HFFc6 (cell line): ENCODE data around the gene RABGAP1L. TPM values are rescaled to one million over a fixed set of nuclear protein-coding genes. Genes with fewer than 3 reads are reported as not detected.

Source experiments
- DNase-seq: peaks from one replicate; pipeline ENCODE4 v3.0.0-alpha.2; 2018
- H3K27ac Mint-ChIP-seq: 2 replicates; pipeline ENCODE4 v1.8.0; 2020; ENCODE audit warnings: mild to moderate bottlenecking, mixed read lengths
- H3K27me3 Mint-ChIP-seq: 2 replicates; pipeline ENCODE4 v1.8.0; 2021; ENCODE audit warnings: mild to moderate bottlenecking, moderate library complexity, mixed read lengths; ENCODE audit not compliant: insufficient read depth
- H3K36me3 Mint-ChIP-seq: 2 replicates; pipeline ENCODE4 v1.8.0; 2021; ENCODE audit warnings: low read depth, mixed read lengths
- H3K4me1 Mint-ChIP-seq: 2 replicates; pipeline ENCODE4 v1.8.0; 2020; ENCODE audit warnings: low read depth, mixed read lengths
- H3K4me3 Mint-ChIP-seq: 2 replicates; pipeline ENCODE4 v1.8.0; 2020; ENCODE audit warnings: mild to moderate bottlenecking, moderate library complexity, mixed read lengths
- H3K9me3 Mint-ChIP-seq: 2 replicates; pipeline ENCODE4 v1.8.0; 2020; ENCODE audit warnings: mild to moderate bottlenecking, mixed read lengths
- total RNA-seq, 6 experiments: library from RNA; stranded (reverse); fragmentation: NEBNext Ultra II Directional; extraction: Animal tissue kit (Norgen Biotek cat#: 25700); gene quantifications; 2 replicates in 1 of 6; 3 replicates in 5 of 6; pipeline ENCODE4 v1.2.3, GENCODE V29; 2021
- TF ChIP-seq, protein P1 (sequence below): fragments of 200-600 bp; sonication (generic); IDR thresholded peaks from 2 replicates; pipeline ENCODE4 v1.5.0; 2021; ENCODE audit warnings: antibody characterized with exemption, mild to moderate bottlenecking

RABGAP1L gene
- total RNA-seq, 6 experiments from 2014 or later: 14.5 to 16.9 (median 16.0) TPM

DNA sequence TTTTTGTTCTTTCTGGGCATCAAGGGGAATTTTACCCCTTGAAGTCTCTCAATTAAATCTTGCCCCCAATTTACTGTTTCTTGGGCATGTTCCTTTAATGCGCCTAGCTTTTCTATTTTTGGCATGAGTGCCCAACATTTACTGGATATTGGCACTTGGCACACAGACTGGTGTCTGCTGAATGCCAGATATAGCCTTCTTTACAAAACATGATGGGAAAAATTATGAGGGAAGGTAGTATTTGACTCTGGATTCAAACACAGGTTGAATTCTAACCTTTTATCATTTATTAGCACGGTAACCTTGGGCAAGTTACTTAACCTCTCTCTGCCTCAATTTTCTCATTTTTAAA is 200.1 kb downstream of the RABGAP1L start:
- H3K27me3 Mint-ChIP-seq: no peaks in the 10 kb centered on the region
- no peaks in the 10 kb centered on the region for H3K4me1 Mint-ChIP-seq
- DNase-seq: no peak
- TF ChIP-seq, protein P1, sequence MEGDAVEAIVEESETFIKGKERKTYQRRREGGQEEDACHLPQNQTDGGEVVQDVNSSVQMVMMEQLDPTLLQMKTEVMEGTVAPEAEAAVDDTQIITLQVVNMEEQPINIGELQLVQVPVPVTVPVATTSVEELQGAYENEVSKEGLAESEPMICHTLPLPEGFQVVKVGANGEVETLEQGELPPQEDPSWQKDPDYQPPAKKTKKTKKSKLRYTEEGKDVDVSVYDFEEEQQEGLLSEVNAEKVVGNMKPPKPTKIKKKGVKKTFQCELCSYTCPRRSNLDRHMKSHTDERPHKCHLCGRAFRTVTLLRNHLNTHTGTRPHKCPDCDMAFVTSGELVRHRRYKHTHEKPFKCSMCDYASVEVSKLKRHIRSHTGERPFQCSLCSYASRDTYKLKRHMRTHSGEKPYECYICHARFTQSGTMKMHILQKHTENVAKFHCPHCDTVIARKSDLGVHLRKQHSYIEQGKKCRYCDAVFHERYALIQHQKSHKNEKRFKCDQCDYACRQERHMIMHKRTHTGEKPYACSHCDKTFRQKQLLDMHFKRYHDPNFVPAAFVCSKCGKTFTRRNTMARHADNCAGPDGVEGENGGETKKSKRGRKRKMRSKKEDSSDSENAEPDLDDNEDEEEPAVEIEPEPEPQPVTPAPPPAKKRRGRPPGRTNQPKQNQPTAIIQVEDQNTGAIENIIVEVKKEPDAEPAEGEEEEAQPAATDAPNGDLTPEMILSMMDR: no peak
- H3K36me3 Mint-ChIP-seq: no peaks in the 10 kb centered on the region
- H3K4me3 Mint-ChIP-seq: no peak overlapping the region
- H3K27ac Mint-ChIP-seq: no peak overlapping the region
- no peaks in the 10 kb centered on the region for H3K9me3 Mint-ChIP-seq

DNA sequence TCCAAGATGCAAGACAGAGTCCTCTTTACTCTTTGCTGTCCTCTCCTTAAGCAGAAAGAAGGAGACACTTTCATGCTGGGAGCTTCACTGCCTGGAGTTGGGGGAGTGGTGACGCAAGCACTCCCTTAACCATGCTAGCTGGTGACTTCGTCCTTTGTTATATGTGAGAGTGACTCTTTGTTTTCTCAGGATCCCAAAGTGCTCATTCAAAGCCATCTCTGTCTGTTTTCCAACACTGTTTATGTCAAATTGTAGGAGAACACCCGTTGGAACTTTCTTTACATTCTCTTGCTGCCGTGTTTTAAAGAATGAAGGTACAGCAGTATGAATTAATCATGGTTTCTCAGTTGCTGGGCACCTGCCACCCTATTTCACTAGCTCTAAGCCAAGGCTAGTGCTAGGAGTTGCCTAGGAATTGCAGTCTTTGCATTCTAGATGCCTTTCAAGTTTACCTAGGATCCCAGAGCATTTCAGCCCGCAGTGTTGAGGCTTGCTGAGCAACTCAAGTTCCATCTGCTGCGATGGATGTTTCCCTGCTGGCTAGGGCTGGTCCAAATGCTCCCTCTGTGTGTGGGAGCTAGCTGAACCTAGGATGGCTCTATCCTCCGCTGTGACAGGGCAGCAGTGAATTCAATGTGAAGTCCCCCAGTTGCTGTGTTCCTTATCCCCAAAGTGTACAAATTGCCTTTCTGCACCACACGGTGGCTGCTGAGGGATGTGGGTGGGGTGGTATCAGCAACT is 205.8 kb downstream of the RABGAP1L start:
- H3K4me3 Mint-ChIP-seq: no peak overlapping the region
- no peaks in the 10 kb centered on the region for H3K36me3 Mint-ChIP-seq
- H3K9me3 Mint-ChIP-seq: no peaks in the 10 kb centered on the region
- H3K27me3 Mint-ChIP-seq: no peaks in the 10 kb centered on the region
- no peaks in the 10 kb centered on the region for H3K4me1 Mint-ChIP-seq
- no peak for DNase-seq
- no peak overlapping the region for H3K27ac Mint-ChIP-seq
- TF ChIP-seq, protein P1: no peak

GRCh38 chr1:174366946-174367345 is 207.6 kb downstream of the RABGAP1L start:
- Mint-ChIP-seq H3K36me3 (no peaks in the 10 kb centered on the region), H3K4me1 (no peaks in the 10 kb centered on the region), H3K4me3 (no peak overlapping the region), H3K27me3 (no peaks in the 10 kb centered on the region), H3K9me3 (no peaks in the 10 kb centered on the region), H3K27ac (no peak overlapping the region)
- no peak for DNase-seq
- TF ChIP-seq, protein P1: no peak

DNA sequence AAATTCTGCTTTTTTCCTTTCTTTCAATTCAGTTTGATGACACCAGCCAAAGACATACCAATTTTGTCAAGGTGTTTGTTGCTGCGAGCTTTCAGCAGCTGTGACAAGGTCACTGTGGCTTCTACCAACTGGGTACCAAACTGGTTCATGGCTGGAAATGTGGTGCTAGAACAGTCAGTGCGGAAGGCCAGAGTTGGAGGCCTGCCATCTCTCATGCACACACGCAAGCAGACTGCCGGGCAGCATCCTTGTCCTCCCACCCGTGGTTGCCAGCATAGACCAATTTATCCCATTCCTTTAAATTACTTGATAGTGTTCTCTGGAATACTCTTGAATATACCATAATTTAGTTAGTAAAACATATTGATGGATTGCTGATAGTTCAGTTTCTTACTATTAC is 208.6 kb downstream of the RABGAP1L start:
- TF ChIP-seq, protein P1: no peak
- Mint-ChIP-seq H3K27ac (no peak overlapping the region), H3K27me3 (no peaks in the 10 kb centered on the region), H3K36me3 (no peaks in the 10 kb centered on the region), H3K9me3 (no peaks in the 10 kb centered on the region), H3K4me1 (no peaks in the 10 kb centered on the region), H3K4me3 (no peak overlapping the region)
- no peak for DNase-seq

- H3K4me3 Mint-ChIP-seq: no peak overlapping the region
- H3K27ac Mint-ChIP-seq: no peak overlapping the region
- no peaks in the 10 kb centered on the region for H3K36me3 Mint-ChIP-seq
- TF ChIP-seq, protein P1: no peak
- H3K27me3 Mint-ChIP-seq: no peaks in the 10 kb centered on the region; the same call in 1 of the 2 replicates
- DNase-seq: no peak
- H3K4me1 Mint-ChIP-seq: no peaks in the 10 kb centered on the region
- H3K9me3 Mint-ChIP-seq: no peaks in the 10 kb centered on the region
Observed at GRCh38 chr1:174376030-174376429, 216.7 kb downstream of the RABGAP1L start.
